Measurements from ENCODE around the gene ZNF549.
"Not testable (repeated sequence)": the region's sequence is repeated elsewhere in the genome, so short reads cannot be mapped to it uniquely, and the experiment has no call there.

Gene ZNF549

DNA sequence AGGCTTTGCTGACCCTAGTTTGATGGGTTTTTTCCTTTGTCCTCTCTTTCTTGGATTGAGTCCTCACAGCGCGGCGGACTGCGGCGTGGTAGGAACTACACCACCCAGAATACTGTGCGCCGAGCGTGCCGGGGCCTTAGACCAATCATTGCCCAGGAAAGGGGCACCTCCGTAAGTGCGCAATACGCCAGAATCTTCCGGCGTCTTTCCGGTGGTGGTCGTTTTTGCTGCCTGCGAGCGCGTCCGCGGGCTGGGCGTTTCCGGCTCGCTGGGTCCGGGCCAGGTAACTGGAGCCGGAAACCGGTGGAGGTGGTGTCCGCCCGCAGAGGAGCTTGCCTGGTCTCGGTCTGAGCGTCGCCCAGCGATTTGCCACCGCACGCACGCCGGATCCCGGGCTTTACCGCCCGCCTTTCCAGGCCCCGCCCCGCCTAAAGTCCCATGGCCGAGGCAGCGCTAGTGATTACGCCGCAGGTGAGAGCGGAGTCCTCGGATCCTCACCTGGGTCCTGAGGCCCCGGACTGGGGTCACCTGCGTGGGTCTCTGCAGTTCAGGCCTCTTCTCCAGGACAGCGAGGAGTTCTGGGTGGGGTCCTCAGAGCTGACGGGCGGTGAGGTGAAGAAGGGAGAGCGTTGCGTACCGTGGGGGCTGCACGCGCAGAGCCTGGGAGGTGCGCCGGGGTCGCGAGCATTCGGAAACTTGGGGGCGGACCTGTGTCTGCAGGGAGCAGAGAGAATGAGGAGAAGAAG is at the start of gene ZNF549:
TSS of gene ZNF549 (plus strand) at position 221 of the 746 bp plus-strand sequence. CDS start at position 439, 218 bp downstream.
- DNase-seq, result peak; percentile 69 to 71

DNA sequence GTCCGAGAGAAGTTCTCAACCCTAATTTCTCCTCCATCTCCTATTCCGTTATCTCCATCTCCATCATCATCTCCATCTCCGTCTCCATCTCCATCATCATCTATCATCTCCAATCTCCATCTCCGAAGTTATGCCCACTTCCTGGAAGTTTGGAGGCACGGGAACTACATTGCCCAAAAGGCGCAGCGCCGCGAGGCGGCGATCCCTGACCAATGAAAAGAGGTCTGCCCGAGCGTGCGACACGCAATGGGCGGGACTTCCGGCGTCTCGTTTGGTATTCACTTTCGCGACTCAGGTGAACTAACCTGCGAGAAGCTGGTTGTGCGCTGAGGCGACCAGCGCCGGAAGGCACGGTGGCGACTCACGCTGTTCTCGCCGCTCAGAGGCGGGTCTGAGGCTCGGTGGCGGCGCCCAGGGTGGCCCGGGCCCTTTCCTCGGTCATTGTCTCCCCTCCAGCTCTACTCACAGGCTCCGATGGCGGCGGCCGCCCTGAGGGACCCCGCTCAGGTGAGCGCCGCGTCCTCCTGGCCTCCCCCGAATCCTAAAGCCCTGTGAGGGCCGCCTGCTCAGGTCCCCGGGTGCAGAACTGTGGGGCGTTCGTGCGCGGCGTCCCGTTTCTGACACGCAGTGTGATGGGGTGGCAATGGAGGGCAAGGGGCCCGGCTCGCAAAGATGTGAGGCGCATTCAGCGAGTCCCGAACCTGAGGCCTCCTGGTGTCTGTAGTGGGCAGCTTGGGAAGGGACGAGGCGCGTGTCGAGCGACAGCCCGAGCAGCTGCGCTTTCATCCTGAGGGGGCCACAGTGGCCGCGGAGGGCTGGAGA is 39.5 kb upstream of the ZNF549 start, which contains the start of gene ZNF419:
TSS of gene ZNF419 (plus strand) at position 274 of the 822 bp plus-strand sequence. CDS start at position 475, 201 bp downstream.
- peak; percentile 79 to 80 for DNase-seq

- DNase-seq, result not testable (repeated sequence)
These were observed 38.9 kb upstream of the ZNF549 start for GRCh38 chr19:57488299-57488644.

- DNase-seq, result not testable (repeated sequence)
These were observed 27.9 kb upstream of the ZNF549 start for GRCh38 chr19:57499332-57499679.

GRCh38 chr19:57499680-57500395 is 27.3 kb upstream of the ZNF549 start, which contains the start of gene ZNF773:
TSS of gene ZNF773 (plus strand) at chr19:57499938. CDS start at chr19:57500081, 143 bp downstream.
- peak; percentile 65 to 76 for DNase-seq

GRCh38 chr19:57500400-57500799 is 26.8 kb upstream of the ZNF549 start:
- not testable (repeated sequence) for DNase-seq

DNA sequence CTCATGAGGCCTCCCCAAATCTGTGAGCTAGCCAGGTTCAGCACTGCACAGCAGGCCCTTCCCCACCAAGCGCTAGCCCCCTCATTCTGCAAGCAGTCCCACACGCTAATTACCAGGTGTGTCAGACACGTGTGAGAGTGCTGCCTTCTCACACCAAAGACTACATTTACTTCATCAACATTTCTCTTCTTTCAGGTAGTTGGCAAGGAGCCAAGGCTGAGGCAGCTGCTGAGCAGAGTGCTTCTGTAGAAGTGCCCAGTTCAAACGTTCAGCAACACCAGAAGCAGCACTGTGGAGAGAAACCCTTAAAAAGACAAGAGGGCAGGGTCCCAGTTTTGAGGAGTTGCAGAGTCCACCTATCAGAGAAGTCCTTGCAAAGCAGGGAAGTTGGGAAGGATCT is 21.0 kb upstream of the ZNF549 start:
- DNase-seq, result no peak

GRCh38 chr19:57511484-57511883 is 15.7 kb upstream of the ZNF549 start:
- DNase-seq, result no peak

- DNase-seq, result no peak
These were observed 14.3 kb upstream of the ZNF549 start for GRCh38 chr19:57512845-57513244.

DNA sequence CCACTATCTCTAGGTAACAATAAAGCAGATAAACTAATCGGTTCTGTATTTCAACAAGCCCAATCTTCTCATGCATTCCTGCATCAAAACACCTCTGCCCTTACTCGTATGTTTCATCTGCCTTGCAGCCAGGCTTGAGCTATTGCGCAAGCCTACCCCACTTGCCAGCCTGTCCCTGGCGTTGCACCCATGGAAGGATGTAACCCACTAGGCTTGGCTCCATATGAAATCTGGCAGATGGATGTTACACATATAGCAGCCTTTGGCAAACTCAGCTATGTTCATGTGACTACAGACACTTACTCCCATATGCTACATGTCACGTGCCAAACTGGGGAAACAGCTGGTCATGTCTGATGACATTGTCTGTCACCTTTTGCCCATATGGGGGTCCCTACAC is 11.9 kb upstream of the ZNF549 start:
- no peak for DNase-seq

GRCh38 chr19:57518021-57518420 is 9.1 kb upstream of the ZNF549 start:
- not testable (repeated sequence) for DNase-seq

GRCh38 chr19:57537953-57538547 is 10.9 kb downstream of the ZNF549 start:
- DNase-seq, result no peak

DNA sequence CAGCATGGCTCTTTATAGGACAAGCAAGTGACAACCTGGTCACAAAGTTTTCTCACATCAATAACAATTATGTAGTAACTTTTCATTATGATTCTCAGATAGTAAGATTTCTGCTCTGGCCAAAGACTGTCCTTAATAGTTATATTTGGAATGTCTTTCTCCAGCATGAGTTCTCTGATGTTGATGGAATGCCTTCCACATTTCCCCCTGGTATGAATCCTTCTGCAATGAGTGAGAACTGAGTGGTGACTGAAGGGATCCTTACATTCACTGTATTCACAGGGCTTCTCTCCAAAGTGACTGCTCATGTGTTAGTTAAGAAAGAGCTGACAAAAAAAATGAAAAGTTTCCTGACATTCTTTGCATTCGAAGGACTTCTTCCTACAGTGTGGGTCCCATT is 19.4 kb downstream of the ZNF549 start:
- DNase-seq, result no peak

DNA sequence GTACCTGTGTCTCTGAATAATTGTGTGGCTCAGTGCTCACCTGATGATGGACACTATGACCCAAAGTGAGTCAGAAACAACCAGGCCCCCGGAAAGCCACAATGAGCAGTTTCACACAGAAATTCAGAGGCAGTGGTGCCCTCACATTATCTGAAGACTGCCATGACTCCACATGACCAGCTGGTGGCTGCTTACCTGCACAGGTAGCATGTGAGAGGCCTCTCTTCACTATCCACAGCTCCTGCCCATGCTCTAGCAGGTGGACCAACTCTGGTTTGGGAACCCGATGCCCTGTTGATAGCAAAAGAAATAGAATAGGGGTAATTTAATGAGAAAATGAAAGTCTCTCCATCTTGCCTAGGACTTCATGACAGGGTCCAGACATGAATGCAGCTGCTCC is 25.3 kb downstream of the ZNF549 start:
- no peak for DNase-seq

DNA sequence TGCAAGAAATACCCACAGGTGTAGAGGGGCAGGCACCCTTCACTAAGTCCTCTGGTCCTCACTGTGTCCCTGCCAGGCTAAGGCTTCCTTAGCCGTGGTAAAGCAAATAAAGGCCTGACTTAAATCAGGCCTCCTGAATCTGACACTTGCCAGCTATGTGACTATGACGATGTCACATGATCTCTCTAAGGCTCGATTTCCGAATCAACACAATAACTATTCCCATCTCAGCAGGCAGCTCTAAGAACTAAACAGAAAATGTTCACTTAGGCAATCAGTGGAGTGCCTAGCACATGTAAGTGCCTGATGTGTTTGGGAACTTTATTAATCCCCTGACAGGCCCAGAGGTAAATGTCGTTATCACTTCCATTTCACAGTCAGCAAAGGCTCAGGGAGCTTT is 30.5 kb downstream of the ZNF549 start:
- no peak for DNase-seq

- DNase-seq, result no peak
These were observed 31.4 kb downstream of the ZNF549 start for GRCh38 chr19:57558525-57558924.

DNA sequence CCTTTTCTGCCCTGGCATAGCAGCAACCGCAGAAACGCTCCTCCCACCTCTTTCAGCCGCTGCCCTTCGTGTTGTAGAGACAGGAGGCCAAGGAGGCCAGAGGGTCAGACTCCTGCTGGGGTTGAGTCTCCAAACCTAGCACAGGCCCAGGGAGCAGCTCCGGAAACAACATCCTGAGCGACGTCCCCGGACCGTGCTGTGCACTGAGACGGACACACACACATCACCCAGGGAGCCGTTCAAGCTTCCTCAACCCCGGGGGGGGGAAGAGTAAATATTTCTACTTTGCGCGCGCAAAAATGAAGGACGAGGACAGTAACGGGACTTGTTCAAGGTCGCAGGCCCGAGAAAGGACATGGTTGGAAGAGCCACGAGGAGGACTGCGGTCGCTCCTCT is 31.9 kb downstream of the ZNF549 start:
- no peak for DNase-seq

- DNase-seq, result peak; percentile 76
These were observed 32.4 kb downstream of the ZNF549 start, which contains the start of gene ZNF550 for GRCh38 chr19:57559404-57560025. TSS of gene ZNF550 (minus strand) at chr19:57559863. CDS start at chr19:57559682, 181 bp downstream.

GRCh38 chr19:57560049-57560491 is 32.9 kb downstream of the ZNF549 start:
- DNase-seq, result no peak

DNA sequence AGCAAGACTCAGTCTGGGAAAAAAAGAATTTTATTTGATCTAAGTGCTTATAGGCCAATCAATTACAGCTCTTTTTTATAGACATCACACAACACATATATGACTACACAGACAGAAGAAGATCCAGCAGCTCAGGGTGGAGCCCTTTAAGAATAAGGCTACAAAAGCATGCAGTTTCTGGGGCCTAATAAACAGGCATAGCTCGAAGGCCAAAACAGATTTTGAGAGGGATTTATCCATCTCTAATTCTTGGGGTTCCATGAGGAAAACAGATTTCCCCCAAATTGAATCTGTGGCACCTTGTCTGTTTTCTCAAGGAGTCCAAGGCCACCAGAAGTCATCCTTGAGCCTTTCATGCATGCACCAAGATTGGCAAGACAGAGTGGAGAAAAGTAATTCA is 36.4 kb downstream of the ZNF549 start:
- no peak for DNase-seq

GRCh38 chr19:57566396-57567265 is 39.5 kb downstream of the ZNF549 start:
- no peak for DNase-seq

All from hippocampal formation (tissue), 2 donors.